HS-5 (cell line): ENCODE measurements around the gene CTTN.
A peak's percentile ranks its signal among the peaks of the same experiment; 100 is the strongest.

Source experiments
- DNase-seq: peaks from one replicate; pipeline ENCODE4 v3.0.0-alpha.2; 2012; ENCODE audit warnings: low read depth

Gene CTTN

GRCh38 chr11:70410276-70411205, 12.2 kb downstream of the CTTN start:
- no peak for DNase-seq

DNA sequence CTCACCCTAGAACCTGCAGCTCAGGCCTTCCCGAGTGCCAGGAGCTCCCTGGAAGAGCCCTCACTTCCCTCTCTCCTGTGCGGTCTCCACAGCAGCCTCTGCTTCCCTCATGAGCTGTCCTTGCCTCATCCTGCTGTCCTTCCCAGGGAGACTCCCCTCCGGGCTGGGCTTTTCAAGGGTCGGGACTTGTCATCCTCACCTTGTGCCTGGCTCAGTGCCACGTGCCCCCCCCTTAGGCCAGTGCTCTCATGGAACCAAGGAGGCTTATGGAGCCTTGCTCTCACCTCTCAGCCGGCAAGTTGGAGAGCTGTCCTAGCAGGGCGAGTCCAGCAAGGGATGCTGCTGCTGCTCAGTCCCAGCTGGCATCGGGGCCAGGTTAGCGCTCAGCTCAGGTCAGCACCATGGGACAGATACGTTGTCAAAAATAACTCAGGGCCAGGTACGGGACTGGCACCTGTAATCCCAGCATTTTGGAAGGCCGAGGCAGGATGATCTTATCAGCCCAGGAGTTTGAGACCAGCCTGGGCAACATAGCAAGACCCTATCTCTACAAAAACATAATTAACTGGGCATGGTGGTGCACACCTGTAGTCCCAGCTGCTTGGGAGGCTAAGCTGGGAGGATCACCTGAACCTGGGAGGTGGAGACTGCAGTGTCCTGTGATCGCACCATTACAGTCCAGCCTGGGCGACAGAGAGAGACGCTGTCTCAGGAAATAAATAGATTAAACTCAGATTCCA, 13.6 kb downstream of the CTTN start:
- DNase-seq: no peak

- DNase-seq: no peak
Observed at GRCh38 chr11:70413151-70413550, 14.8 kb downstream of the CTTN start.

DNA sequence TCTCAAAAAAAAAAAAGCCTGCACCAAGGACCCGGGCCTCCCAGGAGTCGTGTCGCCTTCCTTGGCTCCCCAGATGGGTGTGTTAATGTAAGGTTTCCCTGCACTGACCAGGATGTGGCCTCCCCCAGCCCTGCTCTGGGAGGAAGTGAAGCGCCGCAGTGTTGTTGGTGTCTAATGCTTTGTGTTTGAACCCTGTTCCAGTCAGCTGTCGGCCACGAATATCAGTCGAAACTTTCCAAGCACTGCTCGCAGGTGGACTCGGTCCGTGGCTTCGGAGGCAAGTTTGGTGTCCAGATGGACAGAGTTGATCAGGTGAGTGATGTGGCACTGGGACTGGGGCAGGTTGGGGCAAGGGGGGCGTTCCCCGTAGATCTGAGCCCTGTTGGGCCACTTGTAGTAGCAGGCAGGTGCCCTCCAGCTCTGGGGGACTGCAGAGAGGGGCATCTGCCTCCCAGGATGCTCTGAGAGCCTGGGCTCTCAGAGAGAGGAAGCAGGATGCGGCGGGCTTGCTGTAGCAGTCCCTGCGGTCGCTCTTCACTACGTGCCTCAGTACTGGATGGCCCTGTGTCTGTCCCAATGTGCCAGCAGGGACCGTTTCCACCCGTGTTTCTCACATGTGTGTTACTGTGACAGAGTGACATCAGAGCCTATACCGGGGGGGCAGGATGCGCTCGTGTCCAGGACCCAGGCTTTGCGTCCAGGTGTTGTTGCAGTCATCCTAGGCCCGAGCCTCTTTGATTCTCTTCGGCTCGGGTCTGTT, 16.2 kb downstream of the CTTN start:
- DNase-seq: no peak

GRCh38 chr11:70415191-70415590, 16.9 kb downstream of the CTTN start:
- DNase-seq: no peak

DNA sequence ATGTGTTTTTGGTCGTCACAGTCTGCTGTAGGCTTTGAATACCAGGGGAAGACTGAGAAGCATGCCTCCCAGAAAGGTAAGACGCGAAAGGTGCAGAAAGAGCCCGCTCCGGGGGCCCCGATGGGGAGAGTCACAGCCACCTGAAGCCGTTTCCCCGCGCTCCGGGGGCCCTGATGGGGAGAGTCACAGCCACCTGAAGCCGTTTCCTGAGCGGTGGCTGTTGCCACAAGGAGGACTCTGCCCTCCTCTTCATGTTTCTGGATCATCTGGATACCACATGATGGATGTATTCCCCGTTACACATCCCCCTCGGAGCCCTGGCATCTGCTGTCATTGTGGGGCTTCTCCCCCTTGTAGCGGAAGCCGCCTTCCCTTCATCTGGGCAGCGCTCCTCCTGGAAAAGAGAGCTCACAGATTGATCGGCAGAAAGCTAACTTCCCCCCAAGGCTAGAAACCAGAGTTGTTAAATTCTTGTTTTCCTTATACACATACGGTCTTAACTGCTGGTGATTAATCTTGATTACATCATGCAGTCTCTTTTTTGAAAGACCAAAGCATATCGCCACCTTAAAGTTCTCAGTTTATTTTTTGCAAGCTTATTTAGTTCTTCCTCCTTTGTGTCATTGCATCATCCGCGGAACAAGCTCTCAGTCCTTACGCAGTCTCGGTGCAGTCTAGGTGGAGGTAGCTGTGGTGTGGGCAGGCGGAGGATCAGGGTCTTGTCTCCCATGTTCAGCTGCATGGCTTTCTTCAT, 17.5 kb downstream of the CTTN start:
- DNase-seq: no peak

DNA sequence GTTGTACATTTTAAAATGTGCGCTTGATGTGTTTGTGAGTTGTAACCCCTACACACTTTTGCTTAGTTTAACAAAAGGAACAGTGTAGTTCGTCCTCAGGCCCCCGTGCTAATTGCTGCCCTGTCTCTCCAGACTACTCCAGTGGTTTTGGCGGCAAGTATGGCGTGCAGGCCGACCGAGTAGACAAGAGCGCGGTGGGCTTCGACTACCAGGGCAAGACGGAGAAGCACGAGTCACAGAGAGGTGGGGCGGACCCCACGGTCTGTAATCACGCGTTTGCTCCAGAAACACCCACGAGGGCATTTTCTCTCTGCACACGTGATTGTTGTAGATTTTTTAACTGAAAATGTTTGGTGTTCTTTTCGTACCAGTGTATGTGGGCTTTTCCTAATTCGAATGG, 18.6 kb downstream of the CTTN start:
- DNase-seq: no peak

DNA sequence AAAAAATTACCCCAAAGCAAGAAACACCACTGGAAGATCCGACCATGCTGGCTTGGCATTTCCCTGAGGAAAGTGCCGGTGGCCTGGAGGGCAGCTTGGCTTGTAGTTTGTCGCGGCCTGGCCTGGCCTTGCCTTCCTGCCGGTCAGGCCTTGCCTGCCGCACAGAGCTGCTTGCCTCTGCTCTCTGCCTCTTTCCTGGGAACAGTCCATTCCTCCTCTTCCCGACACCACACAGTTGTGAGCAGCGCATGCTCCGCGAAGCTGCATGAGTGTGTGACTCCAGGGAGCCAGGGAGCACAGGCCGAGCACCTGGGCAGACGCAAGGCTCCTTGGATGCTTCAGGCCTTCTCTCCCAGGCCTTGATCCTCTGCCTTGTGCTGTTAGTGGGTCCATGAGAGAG, 19.8 kb downstream of the CTTN start:
- no peak for DNase-seq

DNA sequence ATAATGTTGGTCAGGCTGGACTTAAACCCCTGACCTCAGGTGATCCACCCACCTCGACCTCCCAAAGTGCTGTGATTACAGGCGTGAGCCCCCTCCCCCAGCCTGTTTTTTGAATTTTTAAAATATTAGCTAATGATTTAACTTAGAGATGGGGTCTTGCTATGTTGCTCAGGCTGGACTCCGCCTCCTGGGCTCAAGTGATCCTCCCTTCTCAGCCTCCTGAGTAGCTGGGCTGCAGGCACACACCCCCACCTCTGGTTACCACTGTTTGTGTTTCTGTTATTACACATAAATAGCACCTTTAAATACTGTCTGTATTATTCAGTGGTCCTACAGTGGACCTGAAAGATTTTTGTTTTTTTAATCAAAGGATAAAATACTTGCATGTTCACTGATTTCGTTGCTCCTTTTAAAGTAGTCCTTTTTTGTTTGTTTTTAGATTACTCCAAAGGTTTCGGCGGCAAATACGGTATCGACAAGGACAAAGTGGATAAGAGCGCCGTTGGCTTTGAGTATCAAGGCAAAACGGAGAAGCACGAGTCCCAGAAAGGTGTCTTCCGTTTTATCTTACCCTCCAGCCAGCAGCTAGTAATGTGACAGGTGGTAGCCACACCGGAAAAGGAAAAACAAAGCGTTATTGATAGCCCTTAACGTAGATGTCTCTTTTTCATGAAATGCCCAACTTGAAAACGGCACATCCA, 21.1 kb downstream of the CTTN start:
- DNase-seq: no peak

DNA sequence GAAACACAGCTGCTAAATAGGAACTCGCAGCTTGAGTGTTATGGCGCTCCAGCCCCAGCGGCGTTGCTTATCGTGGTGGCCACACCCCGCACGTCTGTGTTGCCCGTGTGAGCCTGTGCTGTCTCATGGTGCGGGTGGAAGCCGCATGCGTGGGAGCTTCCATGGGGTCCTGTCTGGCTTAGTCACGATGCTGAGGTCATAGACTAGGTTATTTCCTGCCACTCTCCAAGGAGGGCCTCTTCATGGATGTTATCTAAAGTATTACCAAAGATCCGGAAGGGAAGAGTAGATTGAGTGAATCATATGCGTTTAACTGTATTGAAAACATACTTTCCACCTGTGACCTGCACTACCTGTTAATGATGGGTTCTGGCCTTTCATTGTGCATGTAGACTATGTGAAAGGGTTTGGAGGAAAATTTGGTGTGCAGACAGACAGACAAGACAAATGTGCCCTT, 21.7 kb downstream of the CTTN start:
- DNase-seq: no peak

- DNase-seq: no peak
Observed at GRCh38 chr11:70420496-70420895, 22.2 kb downstream of the CTTN start.

GRCh38 chr11:70421123-70421522, 22.8 kb downstream of the CTTN start:
- no peak for DNase-seq

- DNase-seq: no peak
Observed at GRCh38 chr11:70422692-70423522, 24.6 kb downstream of the CTTN start.

DNA sequence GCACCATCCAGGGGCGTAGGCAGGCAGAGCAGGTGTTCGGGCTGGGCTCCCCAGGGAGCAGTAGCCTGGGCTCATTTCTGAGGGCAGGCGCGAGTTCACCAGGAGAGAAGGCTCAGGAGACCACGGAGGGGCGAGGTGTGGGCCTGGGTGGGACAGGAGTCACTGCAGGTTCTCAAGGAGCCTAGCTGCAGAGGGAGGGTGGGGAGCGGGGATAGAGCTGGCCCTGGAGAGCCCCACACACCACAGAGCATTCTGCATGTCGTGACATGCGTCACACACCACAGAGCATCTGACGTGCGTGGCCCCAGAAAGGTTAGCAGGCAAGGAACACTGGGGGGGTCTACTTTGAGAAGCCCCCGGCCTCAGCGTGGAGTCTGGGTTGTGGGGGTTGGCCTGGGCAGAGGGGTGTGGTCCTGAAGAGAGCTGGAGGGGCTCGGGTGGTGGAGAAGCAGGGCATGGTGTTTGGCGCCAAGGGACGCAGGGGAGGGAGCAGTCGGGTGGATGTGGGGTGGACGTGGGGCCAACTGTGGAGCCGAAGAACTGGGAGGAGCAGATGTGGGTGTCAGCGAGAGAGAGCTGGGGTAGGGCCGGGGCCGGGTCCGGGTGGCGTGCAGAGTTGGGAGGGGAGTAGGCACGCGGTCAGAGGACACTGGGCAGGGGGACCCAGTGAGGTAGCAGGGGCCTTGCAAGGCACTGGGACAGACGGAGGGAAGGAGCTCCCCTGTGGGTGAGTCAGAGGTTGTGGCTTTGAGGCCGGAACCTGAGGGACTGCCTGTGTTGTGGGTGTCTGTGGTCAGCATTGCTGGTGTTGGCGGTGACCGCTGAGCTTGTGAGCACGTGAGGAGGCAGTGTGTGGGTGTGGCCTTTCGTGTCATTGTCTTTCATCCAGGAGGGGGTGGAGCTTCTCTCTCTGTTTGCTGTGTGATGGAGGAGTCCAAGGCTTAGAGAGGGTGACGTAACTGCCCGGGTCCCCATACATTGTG, 25.5 kb downstream of the CTTN start:
- peak; percentile 26 for DNase-seq

DNA sequence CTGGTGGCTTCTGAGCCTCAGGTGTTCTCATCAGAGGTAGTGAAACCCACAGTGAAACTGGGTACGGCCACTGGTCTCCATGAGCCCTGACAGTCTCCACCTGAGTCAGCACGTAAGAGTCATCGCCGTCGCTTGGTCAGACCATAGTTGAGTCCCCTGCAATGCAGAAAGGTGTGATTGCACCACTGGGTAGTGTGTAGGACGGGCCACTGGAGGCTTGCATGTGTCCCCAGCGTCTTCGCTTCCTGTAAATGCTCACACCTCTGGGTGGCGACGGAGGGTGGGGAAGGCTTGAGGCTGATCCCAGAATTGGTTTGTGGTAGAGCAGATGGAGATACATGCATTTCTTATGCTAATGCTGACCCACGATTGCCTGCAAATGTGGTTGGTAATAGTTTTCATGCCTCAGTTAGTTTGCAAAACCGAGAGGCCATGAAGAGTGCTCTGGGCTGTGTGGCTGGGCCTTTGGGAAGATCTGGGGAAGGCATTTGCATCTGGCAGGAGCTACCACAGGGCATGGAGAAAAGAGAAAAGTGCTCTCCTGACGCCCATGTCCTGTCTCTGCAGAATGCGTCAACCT, 26.5 kb downstream of the CTTN start:
- DNase-seq: no peak

DNA sequence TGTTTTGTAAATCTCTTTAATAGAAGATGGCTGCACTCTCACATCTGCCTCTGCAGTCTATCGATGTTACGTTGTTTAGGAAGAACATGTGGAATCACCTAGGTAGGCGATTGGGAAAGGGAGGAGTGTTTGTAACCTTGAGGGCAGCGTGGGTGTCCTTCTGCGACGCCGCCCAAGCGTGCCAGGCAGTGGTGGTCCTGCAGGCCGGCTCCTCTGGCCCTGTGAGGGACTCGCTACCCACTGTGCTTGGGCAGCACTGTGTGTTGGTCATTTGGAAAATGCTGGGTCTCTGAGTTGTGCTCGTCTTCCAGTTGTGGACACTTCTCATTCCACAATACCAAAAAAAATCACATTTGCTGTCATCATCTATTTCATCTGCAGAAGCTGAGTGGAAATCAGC, 29.1 kb downstream of the CTTN start:
- no peak for DNase-seq

GRCh38 chr11:70428701-70429427, 30.5 kb downstream of the CTTN start:
- no peak for DNase-seq

- DNase-seq: no peak
Observed at GRCh38 chr11:70429428-70429705, 31.0 kb downstream of the CTTN start.
